Endometrial microvascular endothelial cells (primary cell): ENCODE results near the gene PLPPR1. TPM values are rescaled to one million over a fixed set of nuclear protein-coding genes. Genes with fewer than 3 reads are reported as not detected.

Experiments used
- in situ Hi-C: cut with HindIII; loops from 2 replicates; pipeline ENCODE4 v1.10.0; 2017; ENCODE audit warnings: low sequenced_read_pairs, low pct_unique_long_range_greater_than_20kb; ENCODE audit errors: inconsistent ontology term
- total RNA-seq: library from RNA; depleted of rRNA; stranded (reverse); fragments of >200 nt; gene quantifications from one replicate; pipeline ENCODE4 v1.2.3, GENCODE V29; 2015; ENCODE audit errors: inconsistent ontology term

Gene PLPPR1
- total RNA-seq, 1 donor from 2014 or later = not detected

- in situ Hi-C loops = no loop called here
These were observed 326.5 kb downstream of the PLPPR1 start for GRCh38 chr9:101354765-101355708.

GRCh38 chr9:101356619-101357018 is 328.1 kb downstream of the PLPPR1 start:
- in situ Hi-C loops = no loop called here

- in situ Hi-C loops = no loop called here
These were observed 331.2 kb downstream of the PLPPR1 start for GRCh38 chr9:101359679-101360078.

- in situ Hi-C loops = no loop called here
These were observed 332.1 kb downstream of the PLPPR1 start for GRCh38 chr9:101360647-101361046.

GRCh38 chr9:101362450-101362849 is 333.9 kb downstream of the PLPPR1 start:
- in situ Hi-C loops = no loop called here

- in situ Hi-C loops = no loop called here
These were observed 336.7 kb downstream of the PLPPR1 start for GRCh38 chr9:101365181-101365580.

- in situ Hi-C loops = no loop called here
These were observed 337.7 kb downstream of the PLPPR1 start for GRCh38 chr9:101366038-101366756.

- in situ Hi-C loops = no loop called here
These were observed 338.8 kb downstream of the PLPPR1 start for GRCh38 chr9:101367323-101367722.

GRCh38 chr9:101369286-101369685 is 340.8 kb downstream of the PLPPR1 start:
- in situ Hi-C loops = no loop called here

- in situ Hi-C loops = no loop called here
These were observed 341.5 kb downstream of the PLPPR1 start for GRCh38 chr9:101369884-101370531.

- in situ Hi-C loops = no loop called here
These were observed 343.3 kb downstream of the PLPPR1 start for GRCh38 chr9:101371813-101372212.

GRCh38 chr9:101372327-101373118 is 344.0 kb downstream of the PLPPR1 start:
- in situ Hi-C loops = no loop called here
